Fibroblast of skin of abdomen (primary cell): ENCODE results near the gene CNST.
"Not testable (repeated sequence)": the region's sequence is repeated elsewhere in the genome, so short reads cannot be mapped to it uniquely, and the experiment has no call there.

Source experiments
- DNase-seq: peaks from one replicate; pipeline ENCODE4 v3.0.0-alpha.2; 2013

The CNST gene

DNA sequence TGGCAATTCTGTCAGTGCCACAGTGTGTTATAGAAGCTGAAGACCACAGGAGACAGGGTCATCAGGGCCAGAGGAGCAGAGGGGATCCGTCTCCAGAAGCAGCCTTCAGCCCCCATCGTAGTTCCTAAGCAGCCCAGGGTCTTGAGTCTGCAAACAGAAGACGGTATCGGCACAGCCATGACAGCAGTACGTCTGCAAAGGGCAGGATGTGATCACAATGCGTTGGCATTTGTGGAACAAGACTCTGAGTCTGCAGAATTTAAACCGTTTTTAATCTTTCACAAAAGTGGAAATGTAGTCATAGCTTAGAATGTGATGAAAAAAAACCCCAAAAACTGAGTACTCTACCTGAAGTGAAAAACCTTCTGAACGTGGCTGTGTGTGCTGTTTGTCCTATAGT, 113.9 kb downstream of the CNST start:
- peak; percentile 39 for DNase-seq

DNA sequence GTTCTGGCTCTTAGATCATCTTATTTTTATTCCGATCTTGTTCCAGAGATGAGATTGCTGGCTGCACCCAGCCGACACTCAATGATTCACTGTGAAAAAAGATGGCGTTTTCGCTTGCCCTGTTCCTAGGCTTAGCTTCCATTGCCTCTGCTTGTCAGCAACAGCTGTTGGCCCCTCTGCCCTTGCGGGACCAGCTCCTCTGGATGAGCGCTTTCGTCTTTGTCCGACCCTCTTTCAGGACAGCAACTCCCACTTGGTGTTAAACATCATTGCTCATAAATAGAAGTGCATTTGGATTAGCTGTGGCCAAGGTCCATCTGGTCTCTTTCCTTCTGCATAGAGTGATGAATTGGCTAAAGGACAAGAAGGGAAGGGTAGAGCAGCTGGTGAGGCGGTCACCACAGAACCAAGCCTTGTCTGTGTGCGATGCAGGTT, 114.5 kb downstream of the CNST start:
- DNase-seq, result no peak

DNA sequence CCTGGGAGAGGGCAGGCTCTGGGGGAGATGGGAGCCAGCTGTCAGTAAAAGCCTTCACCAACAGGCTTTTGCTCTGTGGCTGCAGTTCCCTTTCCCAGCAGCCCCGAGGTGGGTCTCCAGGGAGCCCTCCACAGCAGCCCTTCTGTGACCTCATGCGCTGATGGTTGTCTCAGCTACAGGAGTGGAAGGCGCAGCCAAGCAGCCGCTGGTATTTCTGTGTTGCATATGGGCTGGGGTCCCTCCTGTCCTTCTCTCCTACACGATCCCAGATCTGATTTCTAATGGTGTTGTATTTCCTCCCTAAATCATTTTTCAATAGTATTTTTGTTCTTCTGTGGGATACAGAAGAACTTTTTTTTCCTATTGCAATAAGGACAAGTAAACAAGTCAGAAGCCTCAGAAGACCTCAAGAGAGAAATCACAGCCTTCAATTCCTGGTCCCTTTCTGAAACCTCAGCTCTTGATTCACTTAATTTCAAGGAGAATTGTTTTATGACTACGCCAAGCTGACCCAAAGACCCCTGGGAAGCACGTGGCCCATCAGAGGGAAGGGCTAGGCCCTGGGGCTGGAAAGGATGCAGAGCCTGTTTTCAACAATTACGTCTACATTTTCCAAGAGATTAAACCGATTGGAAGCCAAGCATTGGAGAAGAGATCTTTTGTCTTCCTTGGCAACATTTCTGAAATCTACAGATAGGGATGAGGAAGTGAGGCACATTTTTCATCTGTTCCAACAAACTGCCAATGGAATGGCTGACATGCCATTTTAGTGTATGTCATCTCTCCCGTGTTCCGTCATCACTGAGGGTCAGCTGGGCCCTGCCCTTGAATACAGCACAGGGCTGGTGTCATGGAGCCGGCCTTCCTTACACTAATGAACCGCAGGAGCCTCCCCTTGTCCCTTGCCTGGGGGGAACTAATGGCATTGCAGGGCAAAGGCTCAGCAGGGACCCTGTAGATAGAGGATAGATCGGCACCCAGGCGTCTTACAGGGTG, 115.9 kb downstream of the CNST start:
- DNase-seq, result no peak

DNA sequence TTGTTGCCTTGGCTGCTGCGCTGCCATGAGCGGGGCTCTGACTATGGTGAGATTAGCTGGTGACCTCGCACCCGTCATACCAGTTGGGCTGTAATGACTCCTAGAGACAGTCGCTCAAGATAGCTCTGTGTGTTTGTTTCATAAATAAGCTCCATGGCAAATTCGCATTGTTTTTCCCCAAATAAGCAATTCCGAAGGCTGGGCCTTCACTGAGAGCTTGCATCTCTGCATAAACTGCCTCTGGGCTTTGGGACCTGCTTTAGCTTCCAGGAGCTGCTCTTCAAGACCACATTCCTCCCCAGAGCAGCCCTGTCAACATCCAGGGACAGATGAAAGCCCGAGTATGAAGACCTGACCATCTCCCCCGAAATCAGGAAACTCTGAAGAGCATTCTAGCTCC, 117.3 kb downstream of the CNST start:
- no peak for DNase-seq

DNA sequence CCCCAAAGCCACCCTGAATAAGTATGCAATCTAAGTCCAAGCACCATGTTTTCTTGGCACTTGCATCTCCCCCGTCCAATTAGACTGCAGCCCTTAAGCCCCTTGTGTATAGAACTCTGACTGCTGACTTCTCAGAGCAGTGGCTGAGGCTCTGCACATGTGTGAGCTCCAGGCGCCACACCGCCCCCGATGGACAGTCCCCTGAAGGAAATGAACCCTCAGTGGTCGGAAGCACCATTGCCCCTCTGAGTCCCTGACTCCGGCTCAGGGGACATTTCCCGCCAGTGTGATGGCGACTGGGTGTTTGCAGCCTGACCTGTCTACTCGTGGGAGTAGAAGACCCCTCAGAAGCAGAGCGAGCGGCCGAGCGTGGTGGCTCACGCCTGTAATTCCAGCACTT, 120.7 kb downstream of the CNST start:
- DNase-seq, result no peak

DNA sequence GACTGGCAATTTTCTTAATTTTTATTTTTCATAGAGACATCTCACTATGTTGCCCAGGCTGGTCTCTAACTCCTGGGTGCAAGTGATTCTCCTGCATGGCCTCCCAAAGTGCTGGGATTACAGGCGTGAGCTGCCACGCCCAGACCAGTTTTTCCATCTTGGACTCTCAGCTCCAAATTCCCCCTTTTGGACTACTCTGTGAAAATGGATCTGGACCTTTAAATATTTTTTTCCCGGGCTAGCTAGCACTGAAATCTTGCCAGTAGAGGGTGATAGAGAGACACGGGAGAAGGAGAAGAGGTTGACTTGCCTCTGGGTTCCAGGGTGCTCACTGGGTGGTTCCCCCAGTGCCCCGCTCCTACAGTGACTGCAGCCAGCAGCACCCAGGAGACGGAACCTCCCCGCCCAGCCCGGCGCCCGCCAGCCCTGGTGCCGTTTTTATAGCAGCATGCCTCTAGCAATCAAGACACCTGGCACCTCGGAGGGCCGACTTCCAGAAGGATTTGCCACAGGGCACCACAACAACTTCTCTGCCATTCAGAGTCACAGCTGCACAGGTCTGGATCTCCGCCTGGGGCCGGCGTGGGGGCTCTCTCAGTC, 123.3 kb downstream of the CNST start:
- DNase-seq, result peak; percentile 71

DNA sequence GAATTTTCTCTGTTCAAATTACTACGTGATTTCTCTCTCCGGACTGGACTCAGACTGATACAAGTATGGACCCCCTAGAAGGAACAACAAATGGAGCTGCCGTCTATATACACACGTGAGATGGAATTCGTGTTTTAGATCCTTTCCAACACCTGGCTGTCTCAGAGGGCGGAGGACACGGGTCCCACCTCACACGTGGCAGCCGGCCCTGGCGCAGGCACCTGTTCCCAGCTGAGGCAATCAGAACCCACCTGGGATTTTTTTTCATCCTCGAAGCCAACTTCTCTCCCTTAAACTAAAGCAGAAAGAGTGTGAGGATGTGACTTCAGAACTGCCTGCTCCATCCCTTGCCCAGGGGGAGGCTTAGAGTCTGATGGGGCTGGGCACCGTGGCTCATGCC, 123.8 kb downstream of the CNST start:
- no peak for DNase-seq

DNA sequence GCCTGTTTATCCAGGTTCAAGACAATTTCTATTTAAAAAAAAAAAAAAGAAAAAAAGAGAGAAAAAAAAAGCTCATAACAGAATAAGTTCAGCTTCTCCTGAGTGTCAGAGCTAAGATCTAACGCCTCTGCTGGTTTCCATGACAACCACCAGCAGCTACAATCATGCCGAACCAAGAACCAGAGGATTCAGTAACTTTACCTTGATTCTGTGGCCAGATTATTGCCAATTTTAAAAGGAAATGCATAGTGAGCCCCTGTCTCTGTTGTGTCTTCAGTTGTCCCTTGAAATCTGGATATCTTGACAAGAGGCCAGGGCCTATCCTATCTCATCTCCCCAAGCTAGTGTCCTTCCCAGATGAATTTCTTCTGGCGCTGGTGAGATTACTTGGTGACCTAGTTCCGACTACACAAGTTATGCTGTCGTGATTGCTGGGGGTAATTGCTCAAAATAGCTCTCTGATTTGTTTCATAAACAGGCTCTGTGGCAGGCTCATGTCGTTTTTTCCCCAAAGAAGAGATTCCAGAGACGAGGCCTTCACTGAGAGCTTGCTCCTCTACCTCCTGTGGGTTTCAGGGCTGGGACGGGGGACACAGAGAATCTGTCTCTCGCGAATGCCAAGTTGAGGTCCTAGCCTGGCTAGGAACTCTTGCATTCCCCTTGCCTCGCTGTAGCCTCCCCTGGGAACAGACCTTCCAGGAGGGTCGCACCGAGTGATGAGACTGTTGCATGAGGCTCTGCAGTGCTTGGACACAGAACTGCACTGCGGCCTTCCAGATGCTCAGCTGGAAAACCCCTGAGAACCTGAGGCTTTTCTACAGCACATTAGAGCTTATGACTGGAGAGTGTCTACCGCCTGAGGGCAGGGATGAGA, 125.6 kb downstream of the CNST start:
- DNase-seq, result no peak

DNA sequence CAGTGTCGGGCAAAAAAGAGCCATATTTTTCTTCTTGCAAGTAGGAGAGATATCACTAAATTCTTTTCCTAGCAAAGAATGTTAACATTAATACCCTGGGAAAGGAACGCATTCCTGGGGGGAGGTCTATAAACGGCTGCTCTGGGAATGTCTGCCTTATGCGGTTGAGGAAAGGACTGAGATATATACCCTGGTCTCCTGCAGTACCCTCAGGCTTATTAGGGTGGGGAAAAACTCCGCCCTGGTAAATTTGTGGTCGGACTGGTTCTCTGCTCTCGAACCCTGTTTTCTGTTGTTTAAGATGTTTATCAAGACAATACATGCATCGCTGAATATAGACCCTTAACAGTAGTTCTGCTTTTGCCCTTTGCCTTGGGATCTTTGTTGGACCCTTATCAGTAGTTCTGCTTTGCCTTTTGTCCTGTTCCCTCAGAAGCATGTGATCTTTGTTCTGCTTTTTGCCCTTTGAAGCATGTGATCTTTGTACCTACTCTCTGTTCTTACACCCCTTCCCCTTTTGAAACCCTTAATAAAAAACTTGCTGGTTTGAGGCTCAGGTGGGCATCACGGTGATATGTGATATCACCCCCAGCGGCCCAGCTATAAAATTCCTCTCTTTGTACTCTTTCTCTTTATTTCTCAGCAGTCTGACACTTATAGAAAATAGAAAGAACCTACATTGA, 128.1 kb downstream of the CNST start:
- not testable (repeated sequence) for DNase-seq

DNA sequence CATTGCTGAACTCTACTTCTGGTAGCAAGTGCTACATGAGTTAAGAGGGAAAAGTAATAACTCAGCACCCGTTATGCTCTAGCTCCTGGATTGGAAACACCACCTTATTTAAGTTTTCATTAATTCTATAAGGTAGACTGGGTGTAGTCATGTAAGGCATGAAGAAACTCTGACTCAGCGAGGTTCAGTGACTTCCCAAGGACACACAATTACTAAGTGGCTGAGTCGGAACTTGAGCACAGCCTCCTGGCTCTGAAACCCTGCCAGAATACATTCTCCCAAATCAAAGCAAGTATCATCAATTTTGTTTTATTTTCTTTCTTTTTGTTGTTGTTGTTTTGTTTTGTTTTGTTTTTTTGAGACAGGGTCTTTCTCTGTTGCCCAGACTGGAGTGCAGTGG, 128.9 kb downstream of the CNST start:
- DNase-seq, result no peak

DNA sequence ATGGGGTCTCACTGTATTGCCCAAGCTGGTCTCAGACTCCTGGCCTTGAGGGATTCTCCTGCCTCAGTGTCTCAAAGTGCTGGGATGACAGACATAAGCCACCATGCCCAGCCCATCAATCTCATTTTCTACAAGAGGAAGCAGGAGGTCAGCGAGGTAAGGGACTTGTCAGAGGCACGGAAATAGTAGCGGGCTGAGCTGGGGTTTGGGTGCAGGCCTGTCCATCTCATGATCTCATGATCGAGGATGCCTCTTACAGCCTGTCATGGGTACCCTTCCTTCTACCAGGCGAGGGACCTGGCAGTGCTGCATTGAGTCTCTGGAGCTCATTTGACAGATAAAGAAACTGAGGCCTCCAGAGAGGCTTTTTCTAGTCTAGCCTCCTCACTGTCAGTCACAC, 129.4 kb downstream of the CNST start:
- no peak for DNase-seq

DNA sequence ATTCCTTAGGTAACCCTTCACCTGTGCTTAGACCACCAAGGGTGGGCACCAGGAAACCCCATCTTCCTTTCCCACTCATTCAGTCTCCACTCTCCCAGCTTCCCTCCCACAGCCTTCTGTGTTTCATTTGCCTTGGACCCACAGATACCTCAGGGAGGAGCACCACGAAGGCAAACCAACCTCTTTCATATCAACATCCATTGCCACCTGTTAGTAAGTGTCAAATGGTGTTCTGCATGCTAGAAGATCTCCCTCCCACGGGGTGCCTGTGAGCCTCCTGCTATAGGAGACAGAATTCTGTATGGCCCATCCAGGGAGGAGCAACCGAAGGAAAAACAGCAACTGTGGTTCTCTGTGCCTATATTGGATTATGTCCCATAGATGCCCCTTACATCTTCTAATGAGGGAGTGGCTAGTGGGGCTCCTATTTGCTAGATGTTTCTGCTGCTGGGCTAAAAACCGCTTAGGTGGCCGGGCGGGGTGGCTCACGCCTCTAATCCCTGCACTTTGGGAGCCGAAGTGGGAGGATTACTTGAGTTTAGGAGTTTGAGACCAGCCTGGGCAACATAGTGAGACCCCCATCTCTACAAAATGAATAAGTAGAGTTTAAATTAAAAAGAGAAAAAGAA, 132.3 kb downstream of the CNST start:
- DNase-seq, result no peak

DNA sequence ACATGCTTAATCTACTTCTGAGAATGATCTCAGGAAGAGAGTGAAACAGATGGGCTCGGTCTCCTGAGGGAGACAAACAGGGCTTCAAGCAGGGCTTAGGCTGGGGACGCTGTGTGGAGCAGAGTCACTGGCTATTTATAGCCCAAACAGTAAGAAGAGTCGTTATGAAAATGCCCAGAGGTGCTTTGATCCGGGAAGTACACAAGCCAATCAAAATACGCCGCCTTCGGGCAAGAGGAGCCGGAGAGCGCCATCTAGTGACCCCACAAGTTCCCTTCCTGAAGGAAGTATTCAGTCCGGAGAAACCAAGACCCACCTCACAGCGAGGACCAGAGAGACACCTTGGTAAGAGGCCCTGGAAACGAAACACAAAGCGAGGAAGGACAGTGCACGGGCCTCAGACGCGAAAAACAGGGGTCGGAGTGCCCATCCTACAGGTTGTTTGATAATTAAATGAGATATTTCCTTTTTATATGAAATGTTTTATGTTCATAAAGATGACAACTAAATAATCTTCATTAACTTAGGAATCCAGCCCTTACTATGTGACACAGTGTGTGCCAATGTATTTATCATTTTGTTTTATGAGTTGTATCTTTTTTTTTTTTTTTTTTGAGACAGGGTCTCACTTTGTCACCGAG, 133.0 kb downstream of the CNST start:
- peak; percentile 94 for DNase-seq

DNA sequence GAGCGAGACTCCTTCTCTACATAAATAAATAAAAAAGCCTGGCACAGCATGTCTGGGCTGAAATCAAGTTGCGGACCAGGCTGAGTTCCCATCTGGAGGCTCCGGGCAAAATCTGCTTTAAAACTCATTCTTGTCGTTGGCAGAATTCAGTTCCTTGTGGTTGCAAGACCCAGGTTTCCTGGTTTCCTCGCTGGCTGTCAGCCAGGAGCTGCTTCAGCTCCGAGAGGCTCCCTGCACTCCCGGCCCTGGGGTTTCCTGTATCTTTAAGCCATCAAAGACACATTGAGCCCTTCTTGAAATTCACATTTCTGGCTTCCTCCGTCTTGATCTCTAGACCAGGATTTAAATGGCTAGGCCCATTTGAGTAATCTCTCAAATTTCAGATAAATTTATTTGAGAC, 137.3 kb downstream of the CNST start:
- DNase-seq, result peak; percentile 44

DNA sequence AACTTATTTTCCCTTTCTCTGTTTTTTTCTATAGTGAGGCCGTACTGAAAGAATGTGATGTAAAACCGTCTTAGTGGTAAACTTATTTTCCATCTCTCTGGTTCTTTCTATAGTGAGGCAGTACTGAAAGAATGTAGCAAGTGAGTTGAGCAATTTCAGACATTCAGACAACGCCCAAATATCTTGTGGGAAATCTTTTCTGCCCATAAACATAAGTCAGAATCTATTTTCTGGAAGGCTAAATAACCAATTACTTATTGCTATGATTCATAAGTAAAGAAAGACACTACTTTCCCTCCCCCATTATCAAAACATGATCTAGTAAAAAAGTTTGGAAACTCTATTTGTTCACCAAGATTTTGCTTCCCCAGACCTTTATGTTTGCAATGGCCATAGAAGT, 139.1 kb downstream of the CNST start:
- peak; percentile 94 for DNase-seq

DNA sequence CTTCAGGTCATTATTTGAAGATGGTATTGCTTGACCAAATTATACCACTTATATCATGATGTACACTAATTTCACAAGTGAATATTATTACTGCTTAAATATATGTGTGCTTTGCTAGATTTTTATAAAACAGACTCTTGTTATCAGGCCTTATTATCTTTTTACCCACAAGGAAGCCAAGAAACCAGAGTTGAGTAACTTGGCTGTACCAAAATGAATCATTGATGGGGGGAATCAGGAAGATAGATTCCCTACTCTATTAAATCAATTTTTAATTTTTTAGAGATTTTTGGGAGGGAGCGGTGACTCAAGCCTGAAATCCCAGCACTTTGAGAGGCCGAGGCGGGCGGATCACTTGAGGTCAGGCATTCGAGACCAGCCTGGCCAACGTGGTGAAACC, 141.9 kb downstream of the CNST start:
- DNase-seq, result no peak

DNA sequence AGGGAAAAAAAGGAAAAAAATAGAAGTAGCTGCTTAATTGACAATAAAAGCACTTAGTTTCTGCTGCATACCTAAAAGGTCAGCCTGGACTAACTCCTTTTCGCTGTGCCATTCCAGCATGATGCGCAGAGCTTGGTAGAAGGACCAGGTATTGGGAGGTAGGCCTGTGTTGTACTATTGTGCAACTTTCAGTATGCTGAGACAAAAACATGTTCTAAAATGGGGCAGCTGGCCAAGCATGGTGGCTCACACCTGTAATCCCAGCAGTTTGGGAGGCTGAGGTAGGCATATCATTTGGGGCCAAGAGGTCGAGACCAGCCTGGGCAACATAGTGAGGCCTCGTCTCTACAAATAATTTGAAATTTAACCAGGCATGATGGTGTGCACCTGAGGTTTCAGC, 142.9 kb downstream of the CNST start:
- no peak for DNase-seq

DNA sequence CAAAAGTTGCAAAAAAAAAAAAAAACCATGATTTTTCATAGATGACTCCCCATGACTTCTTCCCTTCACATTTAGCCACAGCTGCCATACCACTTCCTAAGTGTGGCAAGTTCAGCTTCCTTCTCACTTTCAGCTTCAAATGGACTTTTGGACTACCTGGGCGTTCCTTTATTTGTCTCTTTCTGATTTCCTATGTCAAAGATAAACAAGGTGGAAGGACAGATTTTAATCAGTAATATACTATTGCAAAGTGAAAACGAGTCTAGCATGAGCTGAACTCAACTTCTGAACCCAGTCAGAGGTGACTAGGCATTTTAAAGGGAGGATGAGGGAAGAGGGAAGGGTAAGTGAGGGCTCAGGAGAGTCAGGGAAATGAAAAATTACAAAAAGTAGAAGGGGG, 143.6 kb downstream of the CNST start:
- DNase-seq, result no peak

DNA sequence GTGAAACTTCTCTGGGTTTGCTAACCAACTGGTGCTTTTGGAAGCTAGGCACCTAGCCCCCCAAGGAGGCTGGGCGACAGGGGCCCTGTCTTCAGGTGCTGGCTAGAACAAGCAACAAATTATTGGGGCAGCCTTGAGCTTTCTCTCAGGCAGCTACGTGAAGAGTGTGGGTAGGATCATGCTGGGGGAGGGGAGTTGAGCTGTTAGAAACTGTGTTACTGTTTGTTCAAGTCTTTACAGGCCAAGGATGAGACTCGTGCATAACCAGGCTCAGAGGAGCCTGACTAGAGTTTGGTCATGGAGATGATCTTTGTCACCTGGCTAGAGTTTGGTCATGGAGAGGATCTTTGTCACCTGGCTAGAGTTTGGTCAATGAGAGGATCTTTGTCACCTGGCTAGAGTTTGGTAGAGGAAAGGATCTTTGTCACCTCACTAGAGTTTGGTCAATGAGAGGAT, 145.3 kb downstream of the CNST start:
- DNase-seq, result no peak

DNA sequence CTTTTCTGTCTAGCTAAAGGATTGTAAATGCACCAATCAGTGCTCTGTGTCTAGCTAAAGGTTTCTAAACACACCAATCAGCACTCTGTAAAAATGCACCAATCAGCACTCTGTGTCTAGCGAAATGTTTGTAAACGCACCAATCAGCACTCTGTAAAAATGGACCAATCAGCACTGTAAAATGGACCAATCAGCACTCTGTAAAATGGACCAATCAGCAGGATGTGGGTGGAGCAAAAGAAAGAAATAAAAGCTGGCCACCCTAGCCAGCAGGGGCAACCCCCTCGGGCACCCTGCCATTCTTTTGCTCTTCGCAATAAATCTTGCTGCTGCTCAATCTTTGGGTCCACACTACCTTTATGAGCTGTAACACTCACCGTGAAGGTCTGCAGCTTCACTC, 146.2 kb downstream of the CNST start:
- DNase-seq, result not testable (repeated sequence)
